B cell (primary cell): ENCODE data around the gene PRAMEF1. TPM values are rescaled to one million over a fixed set of nuclear protein-coding genes. Genes with fewer than 3 reads are reported as not detected.

Source experiments
- ATAC-seq: fragments of 200-7000 bp; cut with Tn5 transposase; one replicate; pipeline ENCODE4 v1.10.0; 2021; ENCODE audit warnings: low read depth, mild to moderate bottlenecking, moderate number of reproducible peaks, moderate library complexity
- CTCF ChIA-PET: fragments of 350-600 bp; sonication (Branson Sonifier 250); formaldehyde crosslinking; loops from one replicate; lab custom pipeline; 2021; ENCODE audit warnings: antibody characterized with exemption, inconsistent platforms; lab: Charles Lee
- POLR2A ChIA-PET: fragments of 350-600 bp; sonication (Branson Sonifier 250); formaldehyde crosslinking; loops from one replicate; lab custom pipeline; 2021; ENCODE audit warnings: antibody characterized with exemption; lab: Charles Lee
- DNase-seq: peaks from one replicate; pipeline ENCODE4 v3.0.0; 2013
- H2AFZ ChIP-seq: 2 replicates; pipeline ENCODE4 v1.6.1; 2012; ENCODE audit warnings: mild to moderate bottlenecking, low read depth, low read length; ENCODE audit not compliant: insufficient read depth, poor library complexity, severe bottlenecking
- H3K27ac ChIP-seq, 2 donors: 1 replicate in 1 of 2; 2 replicates in 1 of 2; pipeline ENCODE4 v1.5.1; 2012 to 2013; ENCODE audit warnings: low read length in 2 of 2, mild to moderate bottlenecking in 2 of 2, moderate library complexity in 1 of 2
- H3K27me3 ChIP-seq, 4 experiments: fragments of 200-600 bp in 1 of 4; sonication (generic) in 1 of 4; replicated peaks in 1 of 4; 1 replicate in 2 of 4; 2 replicates in 2 of 4; pipeline versions ENCODE4 v1.6.1 to v1.7.0; 2013 to 2016; ENCODE audit warnings: low read length in 3 of 4, mild to moderate bottlenecking in 2 of 4, mixed read lengths in 1 of 4, moderate library complexity in 1 of 4; ENCODE audit not compliant: insufficient read depth in 4 of 4, control insufficient read depth in 3 of 4; ENCODE audit errors: control extremely low read depth in 1 of 4
- H3K36me3 ChIP-seq, 2 experiments: replicated peaks in 1 of 2; 1 replicate in 1 of 2; 2 replicates in 1 of 2; pipeline versions ENCODE4 v1.6.1 to v1.7.1; 2013; ENCODE audit warnings: low read length in 1 of 2; ENCODE audit not compliant: insufficient read depth in 2 of 2, control insufficient read depth in 1 of 2; ENCODE audit errors: control extremely low read depth in 1 of 2, extremely low read depth in 1 of 2
- H3K4me1 ChIP-seq, 2 donors: fragments of 200-600 bp in 1 of 2; sonication (generic) in 1 of 2; 1 replicate in 1 of 2; 2 replicates in 1 of 2; pipeline versions ENCODE4 v1.5.1 to v1.6.1; 2013 to 2017; ENCODE audit warnings: low read length in 2 of 2; ENCODE audit not compliant: control insufficient read depth in 2 of 2, insufficient read depth in 2 of 2
- H3K4me2 ChIP-seq: replicated peaks from 2 replicates; pipeline ENCODE3; 2012; ENCODE audit warnings: mild to moderate bottlenecking, low read depth, low read length; ENCODE audit not compliant: poor library complexity, severe bottlenecking
- H3K4me3 ChIP-seq, 5 experiments: fragments of 200-600 bp in 1 of 5; sonication (generic) in 1 of 5; 1 replicate in 3 of 5; 2 replicates in 2 of 5; pipeline versions ENCODE4 v1.5.1 to v1.7.0; 2011 to 2016; ENCODE audit warnings: low read length in 4 of 5, mild to moderate bottlenecking in 4 of 5, low read depth in 2 of 5, control low read depth in 1 of 5, moderate library complexity in 1 of 5; ENCODE audit not compliant: insufficient read depth in 1 of 5; ENCODE audit errors: control extremely low read depth in 1 of 5, extremely low read depth in 1 of 5
- H3K79me2 ChIP-seq: fragments of 200-600 bp; sonication (generic); one replicate; pipeline ENCODE4 v1.6.0; 2016; ENCODE audit warnings: low read length; ENCODE audit not compliant: control insufficient read depth, insufficient read depth
- H3K9ac ChIP-seq: fragments of 200-600 bp; sonication (generic); 2 replicates; pipeline ENCODE4 v1.6.1; 2017; ENCODE audit warnings: mild to moderate bottlenecking, low read length, moderate library complexity
- H3K9me3 ChIP-seq, 3 donors: one replicate each; pipeline versions ENCODE4 v1.6.1 to v1.7.1; 2013; ENCODE audit warnings: low read length in 2 of 3; ENCODE audit not compliant: control insufficient read depth in 2 of 3, insufficient read depth in 1 of 3; ENCODE audit errors: control extremely low read depth in 1 of 3
- H4K20me1 ChIP-seq: 2 replicates; pipeline ENCODE4 v1.6.0; 2012; ENCODE audit warnings: mild to moderate bottlenecking, low read length; ENCODE audit not compliant: insufficient read depth, control insufficient read depth, poor library complexity, severe bottlenecking
- H3K27ac Mint-ChIP-seq: one replicate; pipeline ENCODE4 v1.8.0; 2021; ENCODE audit warnings: mixed read lengths
- H3K27me3 Mint-ChIP-seq: one replicate; pipeline ENCODE4 v1.8.0; 2021; ENCODE audit warnings: mixed read lengths
- H3K4me1 Mint-ChIP-seq: one replicate; pipeline ENCODE4 v1.8.0; 2021; ENCODE audit warnings: mixed read lengths
- H3K4me3 Mint-ChIP-seq: one replicate; pipeline ENCODE4 v1.8.0; 2021; ENCODE audit warnings: mixed read lengths
- H3K9me3 Mint-ChIP-seq: one replicate; pipeline ENCODE4 v1.8.0; 2022; ENCODE audit warnings: mixed read lengths; ENCODE audit not compliant: insufficient read depth
- EZH2 ChIP-seq: IDR thresholded peaks from 2 replicates; pipeline ENCODE4 v1.6.1; 2012; ENCODE audit warnings: borderline replicate concordance, low read depth, mild to moderate bottlenecking, moderate library complexity, low read length; ENCODE audit not compliant: insufficient read depth, poor library complexity, severe bottlenecking
- WGBS: methylation state at CpG from one replicate; pipeline ENCODE4 v1.1.5; 2013; ENCODE audit warnings: missing lambda C conversion rate; ENCODE audit not compliant: insufficient coverage; 5-methylcytosine and 5-hydroxymethylcytosine counted together
- intact Hi-C: fragments of 100-400 bp; cut with micrococcal nuclease; formaldehyde crosslinking; loops from one replicate; pipeline ENCODE4 v1.10.0; 2022
- polyA plus RNA-seq: library from polyadenylated mRNA; depleted of rRNA; stranded (reverse); fragments of >200 nt; gene quantifications from 2 replicates; pipeline ENCODE4 v1.2.3, GENCODE V29; 2012
- total RNA-seq, 2 donors: library from RNA; stranded (reverse); fragments of 120-200 nt in 1 of 2; gene quantifications; 1 replicate in 1 of 2; 2 replicates in 1 of 2; pipeline versions ENCODE4 v1.2.3 to v1.2.4, GENCODE V29; 2013 to 2022
- TF ChIP-seq, protein P1 (sequence below): fragments of 200-600 bp; IDR thresholded peaks from one replicate; pipeline ENCODE4 v1.8.0; 2022; ENCODE audit warnings: antibody characterized with exemption, mild to moderate bottlenecking

Gene PRAMEF1
- total and polyA plus RNA-seq, 2 donors (not counting 1 experiment from before 2014, with no cell fraction given) = not detected

DNA sequence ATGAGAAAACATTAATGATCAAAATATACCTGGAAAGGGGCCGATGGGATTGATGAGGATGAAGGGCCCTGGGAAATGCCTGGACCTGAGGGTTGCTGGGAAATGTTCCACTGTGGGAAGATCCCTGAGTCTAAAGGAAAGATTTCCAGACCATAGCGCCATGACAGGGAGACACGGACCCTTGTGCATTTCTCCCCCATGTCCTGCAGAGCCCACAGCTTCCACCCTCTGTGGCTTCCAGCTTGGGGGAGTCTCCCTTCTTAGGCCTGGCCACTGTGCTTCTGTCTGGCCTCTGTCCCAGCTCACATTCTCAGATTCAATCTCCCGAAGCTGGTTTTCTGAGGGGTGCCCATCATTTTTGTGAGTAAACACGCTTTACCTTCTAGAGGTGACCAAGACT is 18.7 kb upstream of the PRAMEF1 start:
- no peaks in the 10 kb centered on the region for H3K79me2 ChIP-seq
- no peak overlapping the region for H3K4me3 ChIP-seq
- Mint-ChIP-seq H3K27me3 (peaks cover 32% of the 10 kb centered on the region), H3K4me3 (no peak overlapping the region), H3K4me1 (no peaks in the 10 kb centered on the region), H3K27ac (no peak overlapping the region), H3K9me3 (no peaks in the 10 kb centered on the region)
- POLR2A ChIA-PET = no interaction called here
- intact Hi-C loops = no loop called here
- no peak overlapping the region for H3K9ac ChIP-seq
- no peak for DNase-seq
- H3K36me3 ChIP-seq = no peaks in the 10 kb centered on the region
- H3K4me2 ChIP-seq = no peak overlapping the region
- no peak for ATAC-seq
- H3K27ac ChIP-seq = no peak overlapping the region
- 100% methylated on average over 1 of the region's 5 CpGs for WGBS
- no peaks in the 10 kb centered on the region for H4K20me1 ChIP-seq
- TF ChIP-seq, protein P1, sequence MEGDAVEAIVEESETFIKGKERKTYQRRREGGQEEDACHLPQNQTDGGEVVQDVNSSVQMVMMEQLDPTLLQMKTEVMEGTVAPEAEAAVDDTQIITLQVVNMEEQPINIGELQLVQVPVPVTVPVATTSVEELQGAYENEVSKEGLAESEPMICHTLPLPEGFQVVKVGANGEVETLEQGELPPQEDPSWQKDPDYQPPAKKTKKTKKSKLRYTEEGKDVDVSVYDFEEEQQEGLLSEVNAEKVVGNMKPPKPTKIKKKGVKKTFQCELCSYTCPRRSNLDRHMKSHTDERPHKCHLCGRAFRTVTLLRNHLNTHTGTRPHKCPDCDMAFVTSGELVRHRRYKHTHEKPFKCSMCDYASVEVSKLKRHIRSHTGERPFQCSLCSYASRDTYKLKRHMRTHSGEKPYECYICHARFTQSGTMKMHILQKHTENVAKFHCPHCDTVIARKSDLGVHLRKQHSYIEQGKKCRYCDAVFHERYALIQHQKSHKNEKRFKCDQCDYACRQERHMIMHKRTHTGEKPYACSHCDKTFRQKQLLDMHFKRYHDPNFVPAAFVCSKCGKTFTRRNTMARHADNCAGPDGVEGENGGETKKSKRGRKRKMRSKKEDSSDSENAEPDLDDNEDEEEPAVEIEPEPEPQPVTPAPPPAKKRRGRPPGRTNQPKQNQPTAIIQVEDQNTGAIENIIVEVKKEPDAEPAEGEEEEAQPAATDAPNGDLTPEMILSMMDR = no peak
- TF ChIP-seq EZH2 = no peak
- CTCF ChIA-PET = no interaction called here
- H3K27me3 ChIP-seq = peaks cover 0 to 11% (median 0%) of the 10 kb centered on the region in 4 experiments
- no peaks in the 10 kb centered on the region for H3K4me1 ChIP-seq
- H3K9me3 ChIP-seq = no peaks in the 10 kb centered on the region
- H2AFZ ChIP-seq = no peak overlapping the region

DNA sequence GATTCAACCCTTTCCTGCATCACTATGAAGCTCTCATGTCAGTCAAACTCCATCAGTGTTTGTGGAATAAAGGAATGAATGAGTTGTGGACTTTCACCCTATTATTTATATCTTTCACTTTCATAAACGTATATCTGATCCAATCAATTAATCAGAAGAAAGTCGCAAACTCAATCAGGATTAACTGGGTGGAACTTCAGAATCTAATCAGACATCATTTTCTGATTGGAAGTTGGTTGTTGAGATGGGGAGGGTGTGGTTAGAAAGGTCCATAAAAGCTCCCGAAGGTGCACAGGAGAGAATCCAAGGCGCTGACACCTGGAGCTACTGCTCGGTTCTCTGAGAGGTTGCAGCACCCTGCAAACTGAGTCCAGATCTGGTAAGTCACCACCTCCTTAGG is 17.8 kb upstream of the PRAMEF1 start, which contains the start of gene PRAMEF12:
PRAMEF12 (plus strand) TSS at position 301 of the 400 bp plus-strand sequence. CDS start 1,130 bp downstream, outside the sequence.
- 95% methylated on average over 3 of the region's 5 CpGs for WGBS
- intact Hi-C loops = no loop called here
- POLR2A ChIA-PET = no interaction called here

More for the DNA sequence above, 17.8 kb upstream of the PRAMEF1 start, which contains the start of gene PRAMEF12:
- Histone ChIP-seq H3K36me3 (no peaks in the 10 kb centered on the region), H3K4me3 (no peak within 1 kb of the TSS), H2AFZ (no peak within 1 kb of the TSS), H3K79me2 (no peaks in the 10 kb centered on the region), H3K4me1 (no peaks in the 10 kb centered on the region), H4K20me1 (no peaks in the 10 kb centered on the region), H3K27ac (no peak within 1 kb of the TSS), H3K9me3 (no peaks in the 10 kb centered on the region), H3K9ac (no peak within 1 kb of the TSS), H3K27me3 (peaks cover 0 to 11% (median 0%) of the 10 kb centered on the region in 4 experiments), H3K4me2 (no peak within 1 kb of the TSS)
- Mint-ChIP-seq H3K9me3 (no peaks in the 10 kb centered on the region), H3K4me1 (no peaks in the 10 kb centered on the region), H3K27ac (no peak within 1 kb of the TSS), H3K27me3 (peaks cover 25% of the 10 kb centered on the region), H3K4me3 (no peak within 1 kb of the TSS)
- CTCF ChIA-PET = no interaction called here
- TF ChIP-seq, protein P1 = no peak
- TF ChIP-seq EZH2 = no peak
- DNase-seq = no peak
- ATAC-seq = no peak
